Measurements from ENCODE around the gene MTA1. TPM values are rescaled to one million over a fixed set of nuclear protein-coding genes. Genes with fewer than 3 reads are reported as not detected.
A peak's percentile ranks its signal among the peaks of the same experiment; 100 is the strongest.

MTA1 gene
- total and polyA plus RNA-seq, 10 of the 15 experiments (the other 5 are each of a cell fraction or from before 2014, with no cell fraction given), result 0.14 to 162 (median 30.6) TPM

- TF ChIP-seq BACH1 (IDR thresholded peaks at IDR 0.05; ENCODE audit: borderline replicate concordance) (peak; percentile 87), CBFB (IDR thresholded peaks at IDR 0.05; ENCODE audit: low read depth) (peak; percentile 83), RAD21 (IDR thresholded peaks at IDR 0.05; ENCODE audit: insufficient read depth, low read depth, low read length) (no peak), HCFC1 (IDR thresholded peaks at IDR 0.05; ENCODE audit: low read length) (peak; percentile 55; the same call in 1 of the 2 replicates), USF1 (IDR thresholded peaks at IDR 0.05; ENCODE audit: borderline replicate concordance, extremely low read length, insufficient read depth, low read depth, low read length) (no peak), FOXK2 (IDR thresholded peaks at IDR 0.05) (no peak), RFX5 (IDR thresholded peaks at IDR 0.05; ENCODE audit: low read depth, low read length) (no peak), SP1 (IDR thresholded peaks at IDR 0.05; ENCODE audit: low read depth, low read length) (peak; percentile 50), POU2F2 (IDR thresholded peaks at IDR 0.05; ENCODE audit: borderline replicate concordance, low read depth, low read length) (0 out of 3 replicates have a peak, but pooled peaks have one; percentile 57), SMAD5 (IDR thresholded peaks at IDR 0.05; ENCODE audit: low read depth) (0 out of 2 replicates have a peak, but pooled peaks have one; percentile 53), MTA3 (IDR thresholded peaks at IDR 0.05; ENCODE audit: borderline replicate concordance, low read length) (no peak), ZNF24 (IDR thresholded peaks at IDR 0.05) (0 out of 2 replicates have a peak, but pooled peaks have one; percentile 26), ZNF274 (IDR thresholded peaks at IDR 0.05; ENCODE audit: insufficient read depth, insufficient read length) (no peak), HDAC6 (IDR thresholded peaks at IDR 0.05; ENCODE audit: unreplicated experiment) (peak; percentile 41), ZNF217 (IDR thresholded peaks at IDR 0.05) (peak; percentile 79)
These were observed 21.4 kb upstream of the MTA1 start, which contains the start of gene TEX22 (continued) for GRCh38 chr14:105398044-105398725.
